ENCODE results near the gene NUP133. TPM values are rescaled to one million over a fixed set of nuclear protein-coding genes. Genes with fewer than 3 reads are reported as not detected.

The NUP133 gene
- total and polyA plus RNA-seq, 10 of the 15 experiments (the other 5 are each of a cell fraction or from before 2014, with no cell fraction given): 10.9 to 45.4 (median 29.2) TPM

- TF ChIP-seq ZBTB40 (IDR thresholded peaks at IDR 0.05; ENCODE audit: borderline replicate concordance): no peak
- TF ChIP-seq ELK1 (IDR thresholded peaks at IDR 0.05; ENCODE audit: low read depth, low read length): no peak
- TF ChIP-seq ZBED1 (IDR thresholded peaks at IDR 0.05; ENCODE audit: borderline replicate concordance): no peak
- no peak for TF ChIP-seq STAT3 (IDR thresholded peaks at IDR 0.05; ENCODE audit: low read depth, low read length)
- peak; percentile 84 for TF ChIP-seq EED (IDR thresholded peaks at IDR 0.05; ENCODE audit: low read depth)
- no peak for TF ChIP-seq RELA (IDR thresholded peaks at IDR 0.05; ENCODE audit: borderline replicate concordance, partially characterized antibody)
- TF ChIP-seq ESRRA (IDR thresholded peaks at IDR 0.05; ENCODE audit: low read length): no peak
- TF ChIP-seq MAX (IDR thresholded peaks at IDR 0.05; ENCODE audit: low read depth, low read length): no peak
- TF ChIP-seq E2F8 (IDR thresholded peaks at IDR 0.05; ENCODE audit: low read depth, partially characterized antibody): no peak
- no peak for TF ChIP-seq FOXK2 (IDR thresholded peaks at IDR 0.05)
- peak; percentile 33; the same call in 1 of the 2 replicates for TF ChIP-seq PAX5 (IDR thresholded peaks at IDR 0.05; ENCODE audit: borderline replicate concordance, low read depth, low read length)
- TF ChIP-seq ASH2L (IDR thresholded peaks at IDR 0.05; ENCODE audit: borderline replicate concordance, low read depth): no peak
- peak; percentile 80 for TF ChIP-seq SPI1 (IDR thresholded peaks at IDR 0.05; ENCODE audit: borderline replicate concordance, insufficient read depth, low read depth, low read length)
- TF ChIP-seq ATF2 (IDR thresholded peaks at IDR 0.05; ENCODE audit: low read length): peak; percentile 60; the same call in 1 of the 2 replicates
- TF ChIP-seq CHD4 (IDR thresholded peaks at IDR 0.05): no peak
- no peak for TF ChIP-seq TARDBP (IDR thresholded peaks at IDR 0.05; ENCODE audit: borderline replicate concordance)
- peak; percentile 50; the same call in 1 of the 2 replicates for TF ChIP-seq CREM (IDR thresholded peaks at IDR 0.05; ENCODE audit: low read depth)
- TF ChIP-seq YY1 (IDR thresholded peaks at IDR 0.05; ENCODE audit: low read depth, low read length): no peak
- TF ChIP-seq SMAD1 (IDR thresholded peaks at IDR 0.05; ENCODE audit: low read depth, partially characterized antibody): no peak
- TF ChIP-seq BHLHE40 (IDR thresholded peaks at IDR 0.05; ENCODE audit: borderline replicate concordance in 1 of 2, low read depth in 2 of 2, low read length in 1 of 2): peak in 1 of 2 experiments; percentile 25; a peak in 1 of 4 replicates
- no peak for TF ChIP-seq RAD21 (IDR thresholded peaks at IDR 0.05; ENCODE audit: insufficient read depth, low read depth, low read length)
Measured at GRCh38 chr1:229478852-229479251, 29.3 kb downstream of the NUP133 start (continued).
